Neural progenitor cell (in vitro differentiated cells): ENCODE data around the gene PRKCE.

ENCODE experiments used
- CTCF ChIP-seq: fragments of 200-600 bp; sonication (generic); IDR thresholded peaks from 2 replicates; pipeline ENCODE4 v1.5.1; 2017; ENCODE audit warnings: antibody characterized with exemption, mild to moderate bottlenecking
- EZH2 ChIP-seq: fragments of 200-600 bp; sonication (generic); IDR thresholded peaks from 2 replicates; pipeline ENCODE4 v1.6.1; 2017; ENCODE audit warnings: antibody characterized with exemption, mild to moderate bottlenecking, moderate library complexity

- TF ChIP-seq CTCF = no peak
- no peak for TF ChIP-seq EZH2
Measured at GRCh38 chr2:45622336-45623075, 29.0 kb upstream of the PRKCE start.
